GM12872 (cell line): ENCODE measurements around the gene TEX38.

Source experiments
- CTCF ChIP-seq: IDR thresholded peaks from 3 replicates; pipeline ENCODE4 v1.5.1; 2011; ENCODE audit warnings: low read depth, mild to moderate bottlenecking, low read length, moderate library complexity; ENCODE audit not compliant: insufficient read depth

TEX38 gene

GRCh38 chr1:46638921-46639320 is 32.7 kb upstream of the TEX38 start:
- no peak for TF ChIP-seq CTCF

- no peak for TF ChIP-seq CTCF
Measured at GRCh38 chr1:46639547-46639946, 32.1 kb upstream of the TEX38 start.

GRCh38 chr1:46642115-46642680 is 29.5 kb upstream of the TEX38 start:
- TF ChIP-seq CTCF: no peak

GRCh38 chr1:46643368-46643775 is 28.3 kb upstream of the TEX38 start:
- TF ChIP-seq CTCF: no peak

GRCh38 chr1:46645815-46646214 is 25.8 kb upstream of the TEX38 start:
- TF ChIP-seq CTCF: no peak

GRCh38 chr1:46646331-46646730 is 25.3 kb upstream of the TEX38 start:
- no peak for TF ChIP-seq CTCF

- TF ChIP-seq CTCF: no peak
Measured at GRCh38 chr1:46646844-46647243, 24.8 kb upstream of the TEX38 start.
